SK-N-SH treated with all-trans-retinoic acid at 6 μM for 48 hours (cell line): ENCODE measurements around the gene HNRNPC.
"Not testable (repeated sequence)": the region's sequence is repeated elsewhere in the genome, so short reads cannot be mapped to it uniquely, and the experiment has no call there.

Source experiments
- ATAC-seq: fragments of 200-7000 bp; cut with Tn5 transposase; 3 replicates; pipeline ENCODE4 v1.9.1; 2020; ENCODE audit warnings: mild to moderate bottlenecking, moderate library complexity
- BACH2 ChIP-seq: fragments of 250-450 bp; sonication (Bioruptor Pico); IDR thresholded peaks from 2 replicates; pipeline ENCODE4 v1.9.0; 2021; ENCODE audit warnings: mild to moderate bottlenecking, borderline replicate concordance
- CSDC2 ChIP-seq: fragments of 250-450 bp; sonication (Bioruptor Pico); IDR thresholded peaks from 2 replicates; pipeline ENCODE4 v1.5.0; 2020; ENCODE audit warnings: mild to moderate bottlenecking, moderate library complexity
- ESRRG ChIP-seq: fragments of 250-450 bp; sonication (Bioruptor Pico); IDR thresholded peaks from 2 replicates; pipeline ENCODE4 v1.6.1; 2021; ENCODE audit warnings: mild to moderate bottlenecking
- ISL1 ChIP-seq: fragments of 250-450 bp; sonication (Bioruptor Pico); IDR thresholded peaks from 2 replicates; pipeline ENCODE4 v2.1.2; 2022; ENCODE audit warnings: mild to moderate bottlenecking, moderate library complexity
- OSR1 ChIP-seq: fragments of 250-450 bp; sonication (Bioruptor Pico); IDR thresholded peaks from 2 replicates; pipeline ENCODE4 v1.8.0; 2022; ENCODE audit warnings: moderate library complexity, mild to moderate bottlenecking, inconsistent platforms
- PPARA ChIP-seq: fragments of 250-450 bp; sonication (Bioruptor Pico); IDR thresholded peaks from 2 replicates; pipeline ENCODE4 v1.5.0; 2020; ENCODE audit warnings: mild to moderate bottlenecking, borderline replicate concordance
- RARB ChIP-seq: fragments of 250-450 bp; sonication (Bioruptor Pico); IDR thresholded peaks from 2 replicates; pipeline ENCODE4 v1.8.0; 2021; ENCODE audit warnings: mild to moderate bottlenecking, moderate library complexity
- SNAI2 ChIP-seq: fragments of 250-450 bp; sonication (Bioruptor Pico); IDR thresholded peaks from 2 replicates; pipeline ENCODE4 v1.5.0; 2020; ENCODE audit warnings: mild to moderate bottlenecking, moderate library complexity
- TCF4 ChIP-seq: fragments of 250-450 bp; sonication (Bioruptor Pico); IDR thresholded peaks from 2 replicates; pipeline ENCODE4 v1.8.0; 2021; ENCODE audit warnings: mild to moderate bottlenecking, moderate library complexity, borderline replicate concordance
- TOX ChIP-seq: fragments of 250-450 bp; sonication (Bioruptor Pico); IDR thresholded peaks from 2 replicates; pipeline ENCODE4 v1.8.0; 2021; ENCODE audit warnings: mild to moderate bottlenecking, moderate library complexity, borderline replicate concordance
- ZC3H10 ChIP-seq: fragments of 250-450 bp; sonication (Bioruptor Pico); IDR thresholded peaks from 2 replicates; pipeline ENCODE4 v1.5.1; 2021; ENCODE audit warnings: mild to moderate bottlenecking, moderate library complexity
- ZFP3 ChIP-seq: fragments of 250-450 bp; sonication (Bioruptor Pico); IDR thresholded peaks from 2 replicates; pipeline ENCODE4 v1.5.0; 2020; ENCODE audit warnings: mild to moderate bottlenecking, moderate library complexity
- ZFP30 ChIP-seq: fragments of 450-650 bp; formaldehyde crosslinking; IDR thresholded peaks from 2 replicates; pipeline ENCODE4 v1.5.0; 2022; ENCODE audit warnings: mild to moderate bottlenecking, moderate library complexity
- ZNF565 ChIP-seq: fragments of 450-650 bp; formaldehyde crosslinking; conservative IDR thresholded peaks from 2 replicates; pipeline ENCODE4 v1.5.0; 2020; ENCODE audit warnings: low read depth, mild to moderate bottlenecking, moderate library complexity
- ZNF70 ChIP-seq: fragments of 450-650 bp; formaldehyde crosslinking; IDR thresholded peaks from 2 replicates; pipeline ENCODE4 v1.5.0; 2020; ENCODE audit warnings: mild to moderate bottlenecking, moderate library complexity
- ZNF8 ChIP-seq: fragments of 450-650 bp; formaldehyde crosslinking; IDR thresholded peaks from 2 replicates; pipeline ENCODE4 v1.5.0; 2020; ENCODE audit warnings: mild to moderate bottlenecking, moderate library complexity
- TF ChIP-seq, protein P1 (sequence below): fragments of 250-450 bp; sonication (Bioruptor Pico); IDR thresholded peaks from 2 replicates; pipeline ENCODE4 v1.8.0; 2020; ENCODE audit warnings: mild to moderate bottlenecking, moderate library complexity, borderline replicate concordance
- TF ChIP-seq, protein P2 (sequence below): fragments of 250-450 bp; sonication (Bioruptor Pico); IDR thresholded peaks from 2 replicates; pipeline ENCODE4 v1.5.1; 2020; ENCODE audit warnings: low read depth, mild to moderate bottlenecking, moderate library complexity
- TF ChIP-seq, protein P3 (sequence below): fragments of 250-450 bp; sonication (Bioruptor Pico); IDR thresholded peaks from 2 replicates; pipeline ENCODE4 v1.8.0; 2021; ENCODE audit warnings: low read depth, mild to moderate bottlenecking, moderate library complexity, borderline replicate concordance
- TF ChIP-seq, protein P4 (sequence below): fragments of 250-450 bp; sonication (Bioruptor Pico); IDR thresholded peaks from 2 replicates; pipeline ENCODE4 v1.5.1; 2021; ENCODE audit warnings: mild to moderate bottlenecking, moderate library complexity
- TF ChIP-seq, protein P5 (sequence below): fragments of 250-450 bp; sonication (Bioruptor Pico); IDR thresholded peaks from 2 replicates; pipeline ENCODE4 v1.5.0; 2020; ENCODE audit warnings: mild to moderate bottlenecking, moderate library complexity

Gene HNRNPC

DNA sequence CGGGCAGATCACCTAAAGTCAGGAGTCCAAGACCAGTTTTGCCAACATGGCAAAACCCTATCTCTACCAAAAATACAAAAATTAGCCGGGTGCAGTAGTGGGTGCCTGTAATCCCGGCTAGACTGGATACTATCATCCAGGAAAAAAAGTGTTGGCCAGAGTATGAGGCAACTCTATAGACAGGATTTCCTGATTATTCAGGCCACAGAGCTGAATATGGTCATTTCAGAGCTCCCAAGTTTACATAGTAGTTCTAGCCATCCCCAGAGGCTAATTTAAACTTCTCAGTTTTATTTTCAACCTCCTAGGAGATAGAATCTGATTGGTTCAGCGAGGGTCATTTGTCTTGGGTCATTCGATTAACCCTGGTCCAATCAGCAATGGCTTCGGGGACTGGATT, 17.9 kb upstream of the HNRNPC start:
- TF ChIP-seq, protein P1, sequence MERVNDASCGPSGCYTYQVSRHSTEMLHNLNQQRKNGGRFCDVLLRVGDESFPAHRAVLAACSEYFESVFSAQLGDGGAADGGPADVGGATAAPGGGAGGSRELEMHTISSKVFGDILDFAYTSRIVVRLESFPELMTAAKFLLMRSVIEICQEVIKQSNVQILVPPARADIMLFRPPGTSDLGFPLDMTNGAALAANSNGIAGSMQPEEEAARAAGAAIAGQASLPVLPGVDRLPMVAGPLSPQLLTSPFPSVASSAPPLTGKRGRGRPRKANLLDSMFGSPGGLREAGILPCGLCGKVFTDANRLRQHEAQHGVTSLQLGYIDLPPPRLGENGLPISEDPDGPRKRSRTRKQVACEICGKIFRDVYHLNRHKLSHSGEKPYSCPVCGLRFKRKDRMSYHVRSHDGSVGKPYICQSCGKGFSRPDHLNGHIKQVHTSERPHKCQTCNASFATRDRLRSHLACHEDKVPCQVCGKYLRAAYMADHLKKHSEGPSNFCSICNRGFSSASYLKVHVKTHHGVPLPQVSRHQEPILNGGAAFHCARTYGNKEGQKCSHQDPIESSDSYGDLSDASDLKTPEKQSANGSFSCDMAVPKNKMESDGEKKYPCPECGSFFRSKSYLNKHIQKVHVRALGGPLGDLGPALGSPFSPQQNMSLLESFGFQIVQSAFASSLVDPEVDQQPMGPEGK (CRISPR knock-in tag), result no peak
- TF ChIP-seq ISL1 (CRISPR knock-in tag) (no peak), SNAI2 (CRISPR knock-in tag) (no peak), ZFP3 (no peak), ZC3H10 (no peak), TCF4 (CRISPR knock-in tag) (no peak), ZNF565 (CRISPR knock-in tag) (no peak), ZFP30 (CRISPR knock-in tag) (no peak), BACH2 (CRISPR knock-in tag) (no peak), RARB (no peak), ESRRG (CRISPR knock-in tag) (no peak), ZNF8 (no peak), ZNF70 (CRISPR knock-in tag) (no peak), TOX (CRISPR knock-in tag) (no peak), CSDC2 (CRISPR knock-in tag) (no peak)
- TF ChIP-seq, protein P2, sequence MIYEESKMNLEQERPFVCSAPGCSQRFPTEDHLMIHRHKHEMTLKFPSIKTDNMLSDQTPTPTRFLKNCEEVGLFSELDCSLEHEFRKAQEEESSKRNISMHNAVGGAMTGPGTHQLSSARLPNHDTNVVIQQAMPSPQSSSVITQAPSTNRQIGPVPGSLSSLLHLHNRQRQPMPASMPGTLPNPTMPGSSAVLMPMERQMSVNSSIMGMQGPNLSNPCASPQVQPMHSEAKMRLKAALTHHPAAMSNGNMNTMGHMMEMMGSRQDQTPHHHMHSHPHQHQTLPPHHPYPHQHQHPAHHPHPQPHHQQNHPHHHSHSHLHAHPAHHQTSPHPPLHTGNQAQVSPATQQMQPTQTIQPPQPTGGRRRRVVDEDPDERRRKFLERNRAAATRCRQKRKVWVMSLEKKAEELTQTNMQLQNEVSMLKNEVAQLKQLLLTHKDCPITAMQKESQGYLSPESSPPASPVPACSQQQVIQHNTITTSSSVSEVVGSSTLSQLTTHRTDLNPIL (CRISPR knock-in tag), result no peak
- TF ChIP-seq, protein P3, sequence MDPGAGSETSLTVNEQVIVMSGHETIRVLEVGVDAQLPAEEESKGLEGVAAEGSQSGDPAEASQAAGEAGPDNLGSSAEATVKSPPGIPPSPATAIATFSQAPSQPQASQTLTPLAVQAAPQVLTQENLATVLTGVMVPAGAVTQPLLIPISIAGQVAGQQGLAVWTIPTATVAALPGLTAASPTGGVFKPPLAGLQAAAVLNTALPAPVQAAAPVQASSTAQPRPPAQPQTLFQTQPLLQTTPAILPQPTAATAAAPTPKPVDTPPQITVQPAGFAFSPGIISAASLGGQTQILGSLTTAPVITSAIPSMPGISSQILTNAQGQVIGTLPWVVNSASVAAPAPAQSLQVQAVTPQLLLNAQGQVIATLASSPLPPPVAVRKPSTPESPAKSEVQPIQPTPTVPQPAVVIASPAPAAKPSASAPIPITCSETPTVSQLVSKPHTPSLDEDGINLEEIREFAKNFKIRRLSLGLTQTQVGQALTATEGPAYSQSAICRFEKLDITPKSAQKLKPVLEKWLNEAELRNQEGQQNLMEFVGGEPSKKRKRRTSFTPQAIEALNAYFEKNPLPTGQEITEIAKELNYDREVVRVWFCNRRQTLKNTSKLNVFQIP, result no peak
- TF ChIP-seq, protein P4, sequence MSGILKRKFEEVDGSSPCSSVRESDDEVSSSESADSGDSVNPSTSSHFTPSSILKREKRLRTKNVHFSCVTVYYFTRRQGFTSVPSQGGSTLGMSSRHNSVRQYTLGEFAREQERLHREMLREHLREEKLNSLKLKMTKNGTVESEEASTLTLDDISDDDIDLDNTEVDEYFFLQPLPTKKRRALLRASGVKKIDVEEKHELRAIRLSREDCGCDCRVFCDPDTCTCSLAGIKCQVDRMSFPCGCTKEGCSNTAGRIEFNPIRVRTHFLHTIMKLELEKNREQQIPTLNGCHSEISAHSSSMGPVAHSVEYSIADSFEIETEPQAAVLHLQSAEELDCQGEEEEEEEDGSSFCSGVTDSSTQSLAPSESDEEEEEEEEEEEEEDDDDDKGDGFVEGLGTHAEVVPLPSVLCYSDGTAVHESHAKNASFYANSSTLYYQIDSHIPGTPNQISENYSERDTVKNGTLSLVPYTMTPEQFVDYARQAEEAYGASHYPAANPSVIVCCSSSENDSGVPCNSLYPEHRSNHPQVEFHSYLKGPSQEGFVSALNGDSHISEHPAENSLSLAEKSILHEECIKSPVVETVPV (CRISPR knock-in tag), result no peak
- TF ChIP-seq, protein P5, sequence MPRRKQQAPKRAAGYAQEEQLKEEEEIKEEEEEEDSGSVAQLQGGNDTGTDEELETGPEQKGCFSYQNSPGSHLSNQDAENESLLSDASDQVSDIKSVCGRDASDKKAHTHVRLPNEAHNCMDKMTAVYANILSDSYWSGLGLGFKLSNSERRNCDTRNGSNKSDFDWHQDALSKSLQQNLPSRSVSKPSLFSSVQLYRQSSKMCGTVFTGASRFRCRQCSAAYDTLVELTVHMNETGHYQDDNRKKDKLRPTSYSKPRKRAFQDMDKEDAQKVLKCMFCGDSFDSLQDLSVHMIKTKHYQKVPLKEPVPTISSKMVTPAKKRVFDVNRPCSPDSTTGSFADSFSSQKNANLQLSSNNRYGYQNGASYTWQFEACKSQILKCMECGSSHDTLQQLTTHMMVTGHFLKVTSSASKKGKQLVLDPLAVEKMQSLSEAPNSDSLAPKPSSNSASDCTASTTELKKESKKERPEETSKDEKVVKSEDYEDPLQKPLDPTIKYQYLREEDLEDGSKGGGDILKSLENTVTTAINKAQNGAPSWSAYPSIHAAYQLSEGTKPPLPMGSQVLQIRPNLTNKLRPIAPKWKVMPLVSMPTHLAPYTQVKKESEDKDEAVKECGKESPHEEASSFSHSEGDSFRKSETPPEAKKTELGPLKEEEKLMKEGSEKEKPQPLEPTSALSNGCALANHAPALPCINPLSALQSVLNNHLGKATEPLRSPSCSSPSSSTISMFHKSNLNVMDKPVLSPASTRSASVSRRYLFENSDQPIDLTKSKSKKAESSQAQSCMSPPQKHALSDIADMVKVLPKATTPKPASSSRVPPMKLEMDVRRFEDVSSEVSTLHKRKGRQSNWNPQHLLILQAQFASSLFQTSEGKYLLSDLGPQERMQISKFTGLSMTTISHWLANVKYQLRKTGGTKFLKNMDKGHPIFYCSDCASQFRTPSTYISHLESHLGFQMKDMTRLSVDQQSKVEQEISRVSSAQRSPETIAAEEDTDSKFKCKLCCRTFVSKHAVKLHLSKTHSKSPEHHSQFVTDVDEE, result no peak
- no peak for ATAC-seq

DNA sequence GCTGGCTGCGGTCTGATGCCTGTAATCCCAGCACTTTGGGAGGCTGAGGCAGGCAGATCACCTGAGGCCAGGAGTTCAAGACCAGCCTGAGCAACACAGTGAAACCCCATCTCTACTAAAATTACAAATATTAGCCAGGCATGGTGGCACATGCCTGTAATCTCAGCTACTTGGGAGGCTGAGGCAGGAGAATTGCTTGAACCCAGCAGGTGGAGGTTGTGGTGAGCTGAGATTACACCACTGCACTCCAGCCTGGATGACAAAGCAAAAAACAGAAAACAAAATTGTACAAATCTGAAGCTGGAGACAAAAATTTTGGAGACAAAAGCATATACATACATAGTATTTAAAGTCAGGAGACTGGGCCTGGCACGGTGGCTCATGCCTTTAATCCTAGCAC, 17.3 kb upstream of the HNRNPC start:
- not testable (repeated sequence) for ATAC-seq

DNA sequence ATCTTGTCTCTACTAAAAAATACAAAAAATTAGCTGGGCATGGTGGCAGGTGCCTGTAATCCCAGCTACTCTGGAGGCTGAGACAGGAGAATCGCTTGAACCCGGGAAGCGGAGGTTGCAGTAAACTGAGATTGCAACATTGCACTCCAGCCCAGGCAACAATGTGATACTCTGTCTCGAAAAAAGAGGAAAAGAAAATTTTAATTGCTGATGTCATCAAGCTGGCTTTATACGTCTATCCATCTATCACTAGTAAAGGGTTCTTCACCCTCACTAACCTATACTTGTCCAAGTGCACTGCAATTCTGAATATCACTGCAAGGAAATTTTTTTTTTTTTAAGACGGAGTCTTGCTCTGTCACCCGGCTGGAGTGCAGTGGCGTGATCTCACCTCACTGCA, 12.7 kb upstream of the HNRNPC start:
- not testable (repeated sequence) for ATAC-seq

DNA sequence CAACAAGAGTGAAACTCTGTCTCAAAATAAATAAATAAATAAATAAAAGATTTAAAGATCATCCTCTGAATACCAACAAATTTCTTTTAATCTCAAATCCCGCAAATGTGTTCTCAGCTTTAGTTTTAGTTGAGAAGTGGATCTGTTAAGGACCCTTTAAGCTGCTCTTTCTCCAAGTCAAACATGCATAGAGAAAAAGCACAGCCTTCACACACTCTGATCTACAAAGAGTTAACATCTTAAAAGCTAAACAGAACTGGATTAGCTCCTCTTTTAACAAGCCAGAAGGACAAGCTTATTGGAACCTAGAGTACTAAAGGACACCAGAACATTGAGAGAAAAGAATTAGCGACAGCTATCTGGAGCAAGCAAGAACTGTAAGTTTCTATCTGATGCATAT, 10.5 kb upstream of the HNRNPC start, which contains the start of gene RPGRIP1:
Gene RPGRIP1, plus strand, starts transcription at position 301 of the 400 bp plus-strand sequence. CDS start 7,894 bp downstream, outside the sequence.
- TF ChIP-seq ESRRG (CRISPR knock-in tag) (no peak), ZFP3 (no peak), ZNF565 (CRISPR knock-in tag) (no peak), ZNF70 (CRISPR knock-in tag) (no peak), OSR1 (CRISPR knock-in tag) (no peak), ZC3H10 (no peak), SNAI2 (CRISPR knock-in tag) (no peak), PPARA (CRISPR knock-in tag) (no peak)
- TF ChIP-seq, protein P4 (CRISPR knock-in tag), result no peak
- TF ChIP-seq, protein P5, result no peak
- TF ChIP-seq, protein P3, result no peak

More for the DNA sequence above, 10.5 kb upstream of the HNRNPC start, which contains the start of gene RPGRIP1:
- no peak for ATAC-seq
